Neural crest cell (in vitro differentiated cells): Measurements from ENCODE around the gene GALT. TPM values are rescaled to one million over a fixed set of nuclear protein-coding genes. Genes with fewer than 3 reads are reported as not detected.
"Not testable (repeated sequence)": the region's sequence is repeated elsewhere in the genome, so short reads cannot be mapped to it uniquely, and the experiment has no call there.

Source experiments
- DNase-seq: peaks from one replicate; pipeline ENCODE4 v3.0.0; 2021; ENCODE audit warnings: low read depth, mixed read lengths, low spot score
- H3K27ac Mint-ChIP-seq: one replicate; pipeline ENCODE4 v1.8.0; 2021; ENCODE audit warnings: mild to moderate bottlenecking, mixed read lengths; ENCODE audit not compliant: unreplicated experiment
- H3K27me3 Mint-ChIP-seq: 2 replicates; pipeline ENCODE4 v1.8.0; 2021; ENCODE audit warnings: low read depth, mild to moderate bottlenecking, mixed read lengths
- H3K36me3 Mint-ChIP-seq: 2 replicates; pipeline ENCODE4 v1.8.0; 2021; ENCODE audit warnings: low read depth, mild to moderate bottlenecking, mixed read lengths
- H3K4me1 Mint-ChIP-seq: 2 replicates; pipeline ENCODE4 v1.8.0; 2021; ENCODE audit warnings: mixed read lengths
- H3K4me3 Mint-ChIP-seq: one replicate; pipeline ENCODE4 v1.8.0; 2021; ENCODE audit warnings: mild to moderate bottlenecking, mixed read lengths
- H3K9me3 Mint-ChIP-seq: 2 replicates; pipeline ENCODE4 v1.8.0; 2021; ENCODE audit warnings: mixed read lengths
- total RNA-seq: library from RNA; stranded (reverse); gene quantifications from 2 replicates; pipeline ENCODE4 v1.2.1, GENCODE V29; 2021
- TF ChIP-seq, protein P1 (sequence below): fragments of 200-600 bp; sonication (generic); conservative IDR thresholded peaks from 2 replicates; pipeline ENCODE4 v1.5.0; 2021; ENCODE audit warnings: antibody characterized with exemption, mild to moderate bottlenecking

GALT gene
- total RNA-seq, 1 donor from 2014 or later, result 51.8 TPM

DNA sequence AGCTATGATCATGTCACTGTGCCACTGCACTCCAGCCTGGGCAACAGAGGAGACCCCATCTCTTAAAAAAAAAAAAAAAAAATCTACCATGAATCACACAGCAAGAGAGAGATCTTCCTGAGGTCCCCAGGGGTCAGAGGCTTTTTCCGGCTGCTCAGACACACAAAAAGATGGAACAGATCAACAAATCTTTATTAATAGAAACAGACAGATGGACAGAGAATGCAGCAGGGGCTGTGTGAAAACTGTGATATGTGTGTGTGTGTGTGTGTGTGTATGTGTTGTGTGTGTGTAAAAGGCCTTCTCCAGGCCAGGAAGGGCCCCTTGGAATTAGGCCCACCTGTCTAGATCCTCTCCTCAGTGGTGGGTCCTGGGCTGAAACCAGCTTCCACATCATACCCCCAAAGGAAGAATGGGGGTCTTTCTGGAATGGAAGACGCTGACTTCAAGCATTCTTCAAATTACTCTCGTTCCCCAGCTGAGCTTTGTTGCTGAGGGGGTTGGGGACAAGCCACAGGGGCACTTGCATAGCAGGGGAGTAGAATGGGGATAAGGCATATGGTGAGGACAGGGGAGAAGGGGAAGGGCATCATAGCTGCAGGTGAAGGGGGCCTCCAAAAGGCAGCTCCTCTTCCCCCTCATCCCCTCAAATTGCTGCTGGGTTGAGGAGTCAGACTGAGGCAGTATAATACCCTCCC, 11.8 kb upstream of the GALT start:
- peaks cover 35% of the 10 kb centered on the region for H3K4me1 Mint-ChIP-seq
- no peaks in the 10 kb centered on the region for H3K9me3 Mint-ChIP-seq
- H3K4me3 Mint-ChIP-seq, result peak overlapping the region; percentile 69
- H3K27ac Mint-ChIP-seq, result no peak overlapping the region
- H3K36me3 Mint-ChIP-seq, result peaks cover 5% of the 10 kb centered on the region
- peaks cover 33% of the 10 kb centered on the region for H3K27me3 Mint-ChIP-seq
- DNase-seq, result no peak
- TF ChIP-seq, protein P1, sequence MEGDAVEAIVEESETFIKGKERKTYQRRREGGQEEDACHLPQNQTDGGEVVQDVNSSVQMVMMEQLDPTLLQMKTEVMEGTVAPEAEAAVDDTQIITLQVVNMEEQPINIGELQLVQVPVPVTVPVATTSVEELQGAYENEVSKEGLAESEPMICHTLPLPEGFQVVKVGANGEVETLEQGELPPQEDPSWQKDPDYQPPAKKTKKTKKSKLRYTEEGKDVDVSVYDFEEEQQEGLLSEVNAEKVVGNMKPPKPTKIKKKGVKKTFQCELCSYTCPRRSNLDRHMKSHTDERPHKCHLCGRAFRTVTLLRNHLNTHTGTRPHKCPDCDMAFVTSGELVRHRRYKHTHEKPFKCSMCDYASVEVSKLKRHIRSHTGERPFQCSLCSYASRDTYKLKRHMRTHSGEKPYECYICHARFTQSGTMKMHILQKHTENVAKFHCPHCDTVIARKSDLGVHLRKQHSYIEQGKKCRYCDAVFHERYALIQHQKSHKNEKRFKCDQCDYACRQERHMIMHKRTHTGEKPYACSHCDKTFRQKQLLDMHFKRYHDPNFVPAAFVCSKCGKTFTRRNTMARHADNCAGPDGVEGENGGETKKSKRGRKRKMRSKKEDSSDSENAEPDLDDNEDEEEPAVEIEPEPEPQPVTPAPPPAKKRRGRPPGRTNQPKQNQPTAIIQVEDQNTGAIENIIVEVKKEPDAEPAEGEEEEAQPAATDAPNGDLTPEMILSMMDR, result no peak

DNA sequence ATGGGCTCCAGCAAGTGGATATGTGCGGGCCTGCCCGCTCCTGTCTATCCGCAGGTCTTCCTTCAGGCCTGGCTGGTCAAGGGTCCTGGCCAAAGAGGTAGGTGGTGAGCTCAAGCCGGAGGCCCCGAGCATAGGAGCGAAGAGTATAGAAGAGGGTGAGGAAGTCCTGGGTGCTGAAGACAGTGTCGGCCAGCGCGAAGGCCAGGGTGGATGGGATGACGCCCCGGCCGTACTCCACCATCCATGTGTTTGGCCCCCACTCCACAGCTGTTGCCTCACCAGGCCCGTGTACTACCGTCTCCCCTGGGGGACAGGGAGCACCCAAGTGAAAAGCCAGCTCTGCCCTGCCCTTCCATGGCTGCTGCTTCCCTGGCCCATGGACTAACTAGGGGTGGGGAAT, 10.9 kb upstream of the GALT start:
- no peak overlapping the region for H3K27ac Mint-ChIP-seq
- no peak for DNase-seq
- H3K4me3 Mint-ChIP-seq, result peak overlapping the region; percentile 73
- H3K9me3 Mint-ChIP-seq, result no peaks in the 10 kb centered on the region
- peaks cover 5% of the 10 kb centered on the region for H3K36me3 Mint-ChIP-seq
- TF ChIP-seq, protein P1, result no peak
- peaks cover 25% of the 10 kb centered on the region for H3K27me3 Mint-ChIP-seq
- H3K4me1 Mint-ChIP-seq, result peaks cover 35% of the 10 kb centered on the region

- Mint-ChIP-seq H3K27me3 (peaks cover 11% of the 10 kb centered on the region), H3K9me3 (peaks cover 2% of the 10 kb centered on the region), H3K4me3 (peak overlapping the region; percentile 91), H3K4me1 (peaks cover 39% of the 10 kb centered on the region), H3K27ac (peak overlapping the region; percentile 75), H3K36me3 (peaks cover 5% of the 10 kb centered on the region)
- TF ChIP-seq, protein P1, result no peak
- DNase-seq, result no peak
Measured at GRCh38 chr9:34636791-34637355, 9.6 kb upstream of the GALT start.

- Mint-ChIP-seq H3K27me3 (peaks cover 5% of the 10 kb centered on the region), H3K9me3 (peaks cover 2% of the 10 kb centered on the region), H3K4me3 (peak within 1 kb of the TSS; percentile 91), H3K36me3 (peaks cover 5% of the 10 kb centered on the region), H3K27ac (peak within 1 kb of the TSS; percentile 75), H3K4me1 (peaks cover 39% of the 10 kb centered on the region)
- DNase-seq, result peak; percentile 95
- TF ChIP-seq, protein P1, result no peak
Measured at GRCh38 chr9:34637356-34638137, 8.9 kb upstream of the GALT start, which contains the start of gene SIGMAR1. Gene SIGMAR1, minus strand, starts transcription at chr9:34637787. Its CDS starts 90 bp downstream, at chr9:34637697.

DNA sequence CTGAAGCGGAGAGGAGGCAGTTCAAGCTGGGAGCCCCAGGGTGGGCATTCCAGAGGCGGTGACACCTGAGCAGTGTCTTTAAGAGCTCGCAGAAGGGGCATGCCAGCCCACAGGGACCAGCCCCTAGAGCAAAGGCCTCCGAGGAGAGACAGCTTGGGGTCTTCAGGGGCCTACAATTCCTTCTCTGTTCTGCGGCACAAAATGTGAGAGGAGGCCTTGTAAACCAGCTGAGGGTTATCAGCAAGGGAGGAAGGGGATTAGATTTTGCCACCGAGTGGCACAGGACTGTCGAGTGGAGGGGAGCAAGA, 8.4 kb upstream of the GALT start:
- peak overlapping the region; percentile 89 for H3K4me3 Mint-ChIP-seq
- DNase-seq, result no peak
- H3K27me3 Mint-ChIP-seq, result peaks cover 2% of the 10 kb centered on the region
- peak overlapping the region; percentile 29 for H3K27ac Mint-ChIP-seq
- TF ChIP-seq, protein P1, result no peak
- peaks cover 5% of the 10 kb centered on the region for H3K36me3 Mint-ChIP-seq
- peaks cover 39% of the 10 kb centered on the region for H3K4me1 Mint-ChIP-seq
- H3K9me3 Mint-ChIP-seq, result peaks cover 2% of the 10 kb centered on the region

- H3K27me3 Mint-ChIP-seq, DNase-seq, H3K27ac Mint-ChIP-seq, H3K9me3 Mint-ChIP-seq, H3K36me3 Mint-ChIP-seq: not testable (repeated sequence)
- peak overlapping the region; percentile 54 for H3K4me3 Mint-ChIP-seq
- H3K4me1 Mint-ChIP-seq, result peaks cover 32% of the 10 kb centered on the region
Measured at GRCh38 chr9:34639322-34639721, 7.2 kb upstream of the GALT start.
